GM12892 (cell line): Measurements from ENCODE around the gene SACS.

Experiments used
- DNase-seq: peaks from one replicate; pipeline ENCODE4 v3.0.0; 2011; ENCODE audit not compliant: insufficient read length
- FAIRE-seq: peaks from 2 replicates; lab custom pipeline; 2011; peaks lifted over from hg19 to GRCh38; lab: Jason Lieb, UNC
- POLR2A ChIP-seq: IDR thresholded peaks from 2 replicates; pipeline ENCODE4 v1.6.1; 2011; ENCODE audit warnings: low read depth, low read length, control low read depth
- POLR2AphosphoS5 ChIP-seq: IDR thresholded peaks from 2 replicates; pipeline ENCODE4 v1.6.1; 2011; ENCODE audit warnings: low read depth, low read length, control low read depth
- TAF1 ChIP-seq: IDR thresholded peaks from 2 replicates; pipeline ENCODE4 v1.6.1; 2011; ENCODE audit warnings: low read depth, mild to moderate bottlenecking, control low read depth, low read length, borderline replicate concordance

Gene SACS

DNA sequence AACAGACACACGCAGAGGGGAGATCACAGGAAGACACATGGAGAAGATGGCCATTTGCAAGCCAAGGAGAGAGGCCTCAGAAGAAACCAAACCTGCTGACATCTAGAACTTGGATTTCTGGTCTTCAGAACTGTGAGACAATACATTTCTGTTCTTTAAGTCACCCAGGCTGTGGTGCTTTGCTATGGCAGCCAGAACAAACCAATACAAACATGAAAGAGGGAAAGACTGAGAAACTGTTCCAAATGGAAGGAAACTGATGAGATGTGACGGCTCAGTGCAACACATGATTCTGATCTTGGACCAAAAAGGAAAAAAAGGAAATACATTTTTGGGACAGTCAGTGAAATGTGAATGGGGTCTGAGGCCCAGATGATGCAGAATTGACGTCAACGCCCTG, 30.2 kb upstream of the SACS start:
- FAIRE-seq, result no peak
- TF ChIP-seq POLR2A (no peak), POLR2AphosphoS5 (no peak), TAF1 (no peak)

DNA sequence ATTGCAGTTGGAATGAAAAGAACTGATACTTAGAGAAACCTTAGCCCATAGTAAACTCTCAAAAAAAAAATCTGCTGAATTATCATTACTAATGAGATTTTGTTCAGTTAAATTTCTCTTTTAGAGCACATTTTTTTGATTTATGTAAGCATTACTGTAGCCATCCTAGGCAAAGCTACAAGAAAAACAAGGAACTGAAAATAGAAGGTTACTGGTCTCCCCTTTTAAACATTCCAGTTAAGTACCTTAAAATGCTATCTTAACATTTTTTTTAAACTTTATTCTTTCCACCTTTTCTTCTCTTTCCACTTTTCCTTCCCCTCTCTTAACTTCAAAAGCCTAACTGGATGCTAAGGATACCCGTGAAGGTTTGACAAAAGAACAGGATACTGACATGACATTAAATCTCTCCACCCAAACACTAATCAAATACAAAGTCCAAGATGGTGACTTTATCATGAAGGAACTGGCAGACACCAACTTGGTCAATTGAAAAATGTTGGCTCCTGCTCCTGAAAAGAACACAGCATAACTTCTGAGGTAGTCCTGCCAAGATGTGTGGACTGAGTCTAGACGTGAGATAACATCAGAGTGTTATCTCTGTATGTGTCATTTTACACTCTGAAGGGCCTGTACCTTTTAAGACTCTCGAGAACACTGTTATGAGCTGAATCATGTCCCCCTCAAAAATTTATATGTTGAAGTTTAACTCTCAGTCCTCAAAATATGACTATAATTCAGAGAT, 29.5 kb upstream of the SACS start:
- no peak for DNase-seq
- no peak for FAIRE-seq
- no peak for TF ChIP-seq POLR2A
- no peak for TF ChIP-seq TAF1
- no peak for TF ChIP-seq POLR2AphosphoS5

More for the DNA sequence above, 30.2 kb upstream of the SACS start:
- DNase-seq, result no peak

DNA sequence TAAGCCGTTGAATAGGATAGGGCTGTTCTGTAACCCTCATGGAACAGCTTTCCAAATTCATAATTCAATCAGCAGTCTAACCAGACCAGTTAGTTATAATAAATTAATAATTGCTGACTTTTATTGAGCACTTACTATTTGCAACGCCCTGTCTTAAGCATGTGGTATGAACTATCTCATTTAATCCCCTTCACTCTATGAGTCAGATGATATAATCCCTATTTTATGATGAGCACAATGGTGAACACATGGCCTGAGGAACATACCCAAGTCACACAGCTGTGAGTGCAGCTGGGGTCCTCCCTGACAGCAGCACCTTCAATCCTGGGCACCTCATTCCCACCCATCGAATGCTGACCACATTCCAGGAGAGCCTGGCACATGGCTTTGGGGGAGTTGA, 28.0 kb upstream of the SACS start:
- no peak for DNase-seq
- TF ChIP-seq POLR2AphosphoS5 (no peak), TAF1 (no peak), POLR2A (no peak)
- no peak for FAIRE-seq

DNA sequence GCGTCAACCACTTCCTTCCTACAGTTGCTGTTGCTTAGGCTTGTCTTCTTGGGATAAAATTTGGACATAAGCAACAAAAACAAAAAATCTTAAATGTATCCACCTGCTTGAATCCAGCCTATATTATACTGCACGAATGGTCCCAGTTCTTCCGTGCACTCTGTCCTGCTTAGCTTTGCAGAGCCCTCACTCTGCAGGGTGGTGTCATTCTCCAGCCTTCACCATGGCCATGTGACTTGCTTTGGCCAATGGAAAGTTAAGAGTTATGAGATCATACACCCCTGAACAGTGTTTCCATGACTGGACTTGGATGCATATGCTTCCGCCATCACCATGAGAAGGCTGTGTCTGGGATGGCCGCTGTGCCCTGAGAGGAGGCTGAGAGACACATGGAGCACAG, 27.4 kb upstream of the SACS start:
- no peak for TF ChIP-seq POLR2AphosphoS5
- no peak for TF ChIP-seq POLR2A
- TF ChIP-seq TAF1, result no peak
- DNase-seq, result no peak
- FAIRE-seq, result no peak

- TF ChIP-seq POLR2A (no peak), TAF1 (no peak), POLR2AphosphoS5 (no peak)
- DNase-seq (no peak), FAIRE-seq (peak; percentile 46)
Observed at GRCh38 chr13:23460309-23460708, 26.8 kb upstream of the SACS start.

DNA sequence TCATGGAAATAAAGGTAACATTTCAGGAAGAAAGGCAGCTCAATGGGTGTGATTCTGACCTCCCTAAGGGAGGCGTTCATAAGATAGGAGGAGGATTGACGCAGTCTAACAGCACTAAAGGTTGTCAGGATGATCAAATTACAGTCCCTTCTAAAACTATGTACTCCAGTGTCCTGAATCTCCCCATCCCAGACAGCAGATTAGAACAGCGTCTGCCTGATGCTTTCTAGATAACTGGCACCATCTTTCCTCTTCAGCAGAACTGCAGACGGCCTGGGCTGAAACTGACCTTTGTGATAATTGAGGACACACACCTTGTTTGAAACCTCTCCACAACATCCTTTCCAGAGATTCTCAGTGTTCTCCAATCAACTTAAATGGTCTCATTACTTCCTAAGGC, 25.5 kb upstream of the SACS start:
- FAIRE-seq (no peak), DNase-seq (no peak)
- no peak for TF ChIP-seq TAF1
- no peak for TF ChIP-seq POLR2A
- no peak for TF ChIP-seq POLR2AphosphoS5

- TF ChIP-seq POLR2AphosphoS5 (no peak), POLR2A (no peak), TAF1 (no peak)
- FAIRE-seq (no peak), DNase-seq (no peak)
Observed at GRCh38 chr13:23456437-23457210, 23.1 kb upstream of the SACS start.

DNA sequence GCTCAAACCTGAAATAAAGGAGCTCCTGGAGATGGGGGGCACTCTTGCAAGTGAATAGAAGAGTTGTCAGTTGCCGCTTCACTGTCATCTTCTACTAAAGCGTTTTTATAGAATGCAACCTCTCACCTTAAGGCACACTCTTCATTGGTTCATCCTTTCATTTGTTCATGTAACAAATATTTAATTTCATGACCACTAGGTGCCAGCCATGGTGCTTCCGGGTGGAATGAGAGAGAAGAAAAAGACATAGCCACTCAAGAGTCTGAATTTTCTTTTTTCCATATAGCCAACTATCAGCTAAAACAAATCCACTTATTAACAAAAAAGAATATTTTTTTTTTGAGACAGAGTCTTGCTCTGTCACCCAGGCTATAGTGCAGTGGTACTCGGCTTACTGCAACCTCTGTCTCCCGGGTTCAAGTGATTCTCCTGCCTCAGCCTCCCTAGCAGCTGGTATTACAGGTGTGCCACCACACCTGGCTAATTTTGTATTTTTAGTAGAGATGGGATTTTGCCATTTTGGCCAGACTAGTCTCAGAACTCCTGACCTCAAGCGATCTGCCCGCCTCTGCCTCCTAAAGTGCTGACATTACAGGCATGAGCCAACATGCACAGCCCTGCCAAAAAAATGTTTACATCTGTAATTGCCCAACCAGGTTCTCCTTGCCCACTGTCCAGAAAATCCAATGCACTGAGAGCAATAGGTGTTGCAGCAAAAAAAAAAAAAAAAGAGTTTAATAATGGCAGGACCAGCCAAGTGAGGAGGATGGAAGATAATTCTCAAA, 22.1 kb upstream of the SACS start:
- FAIRE-seq (no peak), DNase-seq (no peak)
- TF ChIP-seq POLR2A, result no peak

DNA sequence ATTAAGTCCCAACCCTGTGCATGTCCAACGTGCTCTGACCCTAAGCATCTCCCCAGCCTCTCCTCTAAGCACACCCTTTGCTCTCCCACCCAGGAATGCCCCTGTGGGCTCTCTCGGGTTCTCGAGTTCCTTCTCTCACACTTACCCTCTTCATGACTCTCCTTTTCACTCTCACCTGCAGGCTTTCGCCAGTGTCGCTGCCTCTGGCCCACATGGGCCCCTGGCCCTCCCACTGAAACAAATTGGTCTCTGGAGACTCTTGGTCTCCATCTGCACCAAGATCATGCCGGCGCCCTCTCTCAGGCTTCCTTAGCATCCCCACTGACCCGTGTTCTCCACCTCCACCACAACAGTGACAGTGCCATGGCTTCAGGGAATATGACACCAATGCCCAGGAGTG, 19.6 kb upstream of the SACS start:
- DNase-seq (no peak), FAIRE-seq (no peak)
- TF ChIP-seq POLR2AphosphoS5 (no peak), POLR2A (no peak), TAF1 (no peak)

DNA sequence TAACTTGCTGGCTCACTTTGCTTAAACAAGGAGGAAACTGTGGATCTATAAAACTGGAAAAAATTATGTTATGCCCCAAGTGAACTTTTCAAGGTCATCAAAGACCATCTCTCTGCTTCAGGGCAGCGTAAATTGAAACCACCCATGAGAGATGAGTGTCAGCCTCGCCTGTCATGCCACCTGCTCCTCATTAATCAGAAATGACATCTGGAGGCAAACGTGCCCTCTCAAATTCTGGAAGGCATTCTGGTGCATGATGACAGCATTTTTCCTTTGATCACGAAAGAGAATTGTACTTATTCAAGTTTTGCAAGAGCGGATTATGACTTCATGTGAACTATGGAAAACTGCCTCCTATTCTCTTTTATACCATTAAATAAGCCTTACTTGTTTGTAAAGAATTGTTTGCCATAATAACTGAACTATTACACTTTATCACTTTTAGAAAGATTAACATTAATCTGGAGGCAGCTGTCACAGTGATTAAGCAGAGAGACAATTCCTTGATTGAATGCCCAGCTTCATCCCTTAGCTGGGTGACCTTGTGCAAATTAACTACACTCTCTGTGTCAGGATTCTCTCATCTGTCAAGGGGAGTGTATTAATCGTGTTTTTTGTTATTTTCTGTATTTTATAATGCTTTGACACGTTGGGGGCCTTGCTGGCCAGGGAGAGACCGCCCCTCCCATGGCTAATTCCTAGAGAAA, 17.0 kb upstream of the SACS start:
- TF ChIP-seq POLR2AphosphoS5 (no peak), POLR2A (no peak), TAF1 (no peak)
- DNase-seq (no peak), FAIRE-seq (no peak)
